GM18873 (cell line): ENCODE data around the gene PPP1R1B.

ENCODE experiments used
- ATAC-seq: cut with Tn5 transposase; IDR thresholded peaks from one replicate; pipeline ENCODE4 v1.9.1; 2021; ENCODE audit warnings: mild to moderate bottlenecking, moderate library complexity, moderate number of reproducible peaks; ENCODE audit not compliant: unreplicated experiment, low FRiP score

PPP1R1B gene

DNA sequence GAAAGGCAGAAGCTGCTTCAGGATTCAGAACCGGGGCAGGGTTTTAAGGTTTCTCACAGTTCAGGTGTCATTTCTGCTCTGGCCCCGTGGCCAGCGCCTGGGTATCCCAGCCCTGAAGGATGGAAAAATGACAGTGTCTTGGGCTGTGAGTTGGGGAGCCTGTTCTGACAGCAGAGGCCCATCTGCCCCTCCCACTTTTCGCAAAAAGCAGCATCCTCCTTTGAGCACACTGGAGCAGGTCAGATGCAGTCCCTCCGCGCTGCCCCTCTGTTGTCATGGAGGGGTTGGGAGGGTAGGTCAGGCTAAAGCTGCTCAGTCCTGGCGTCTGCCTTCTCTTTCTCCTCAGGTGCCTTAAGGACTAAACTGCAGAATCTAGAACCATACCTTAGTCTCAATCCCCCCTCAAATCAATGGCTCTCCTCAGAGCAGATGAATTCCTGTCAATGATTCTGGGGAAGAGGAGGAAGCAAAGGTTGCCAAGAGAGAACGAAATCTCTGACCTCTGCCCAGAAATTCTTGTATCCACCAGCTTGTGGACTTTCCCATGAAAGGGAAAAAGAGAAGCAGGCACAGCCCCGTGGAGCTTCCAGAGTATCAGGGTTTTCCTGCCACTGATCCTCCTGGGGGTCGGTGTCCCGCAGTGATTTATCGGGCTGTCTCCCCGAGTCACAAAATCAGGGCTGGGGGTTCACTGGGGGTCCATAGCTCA lies 26.3 kb upstream of the PPP1R1B start:
- ATAC-seq: no peak

DNA sequence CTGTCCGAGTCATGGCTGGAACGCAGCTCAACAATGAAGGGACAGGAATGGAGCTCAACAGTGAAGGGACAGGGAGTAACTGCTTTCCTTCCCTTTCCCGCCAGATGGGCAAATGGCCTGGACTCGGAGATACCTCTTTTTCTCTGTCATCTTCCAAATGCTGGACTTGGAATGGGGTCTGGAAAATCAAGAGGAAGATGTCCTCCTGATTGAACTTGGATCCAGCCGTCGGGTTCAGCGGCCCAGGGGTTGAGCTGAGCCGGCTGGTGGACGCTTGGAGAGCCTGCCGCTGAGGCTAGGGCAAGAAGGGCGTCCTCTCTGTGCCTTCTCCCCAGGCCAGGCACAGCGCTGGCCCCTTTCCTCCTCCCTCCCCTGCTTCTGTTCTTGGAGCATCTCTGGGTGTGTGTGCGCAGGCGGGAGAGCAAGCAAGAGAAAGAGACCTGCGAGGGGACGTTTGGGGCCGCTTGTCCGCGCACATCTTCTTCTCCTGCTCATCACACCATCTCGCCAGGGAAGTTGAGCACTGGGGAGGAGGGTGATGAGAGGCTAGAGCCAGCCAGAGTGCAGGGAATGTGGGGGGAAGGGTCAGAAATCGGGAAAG lies 25.7 kb upstream of the PPP1R1B start:
- ATAC-seq: no peak

DNA sequence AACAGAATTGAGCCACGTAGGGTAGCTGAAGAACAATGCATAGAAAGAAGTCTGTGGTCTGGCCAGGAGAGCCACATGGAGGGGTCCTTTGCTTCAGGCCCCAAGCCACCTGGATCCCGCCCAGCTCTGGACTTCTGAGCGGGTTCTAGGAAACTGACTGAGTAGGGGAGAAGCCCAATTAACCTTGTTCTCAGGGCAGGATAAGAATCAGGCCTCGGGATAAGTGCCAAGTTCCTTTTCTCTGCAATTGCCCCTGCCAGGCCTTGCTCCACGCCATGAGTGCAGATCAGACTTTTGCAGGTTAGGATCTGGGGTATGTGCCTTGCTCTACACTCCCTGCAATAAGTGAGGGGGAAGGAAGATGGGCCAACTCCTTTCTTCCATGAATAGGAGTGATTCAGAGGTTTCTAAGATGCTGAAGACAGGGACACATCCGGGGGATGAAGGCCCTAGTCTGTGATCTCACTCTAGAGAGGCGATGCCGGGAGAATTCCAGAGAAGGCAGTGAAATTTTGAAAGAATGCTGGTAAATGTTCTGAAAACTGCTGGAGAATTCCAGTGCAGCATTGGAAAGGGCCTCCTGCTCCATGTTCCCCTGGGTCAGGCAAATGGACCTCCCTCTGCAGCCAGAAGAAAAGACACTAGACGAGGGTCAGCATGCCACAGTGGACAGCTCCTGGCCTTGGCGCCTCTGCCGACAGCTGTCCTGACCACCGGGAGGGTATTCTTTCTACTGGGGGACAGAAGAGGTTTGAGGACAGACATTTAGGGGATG lies 24.8 kb upstream of the PPP1R1B start:
- ATAC-seq: no peak

DNA sequence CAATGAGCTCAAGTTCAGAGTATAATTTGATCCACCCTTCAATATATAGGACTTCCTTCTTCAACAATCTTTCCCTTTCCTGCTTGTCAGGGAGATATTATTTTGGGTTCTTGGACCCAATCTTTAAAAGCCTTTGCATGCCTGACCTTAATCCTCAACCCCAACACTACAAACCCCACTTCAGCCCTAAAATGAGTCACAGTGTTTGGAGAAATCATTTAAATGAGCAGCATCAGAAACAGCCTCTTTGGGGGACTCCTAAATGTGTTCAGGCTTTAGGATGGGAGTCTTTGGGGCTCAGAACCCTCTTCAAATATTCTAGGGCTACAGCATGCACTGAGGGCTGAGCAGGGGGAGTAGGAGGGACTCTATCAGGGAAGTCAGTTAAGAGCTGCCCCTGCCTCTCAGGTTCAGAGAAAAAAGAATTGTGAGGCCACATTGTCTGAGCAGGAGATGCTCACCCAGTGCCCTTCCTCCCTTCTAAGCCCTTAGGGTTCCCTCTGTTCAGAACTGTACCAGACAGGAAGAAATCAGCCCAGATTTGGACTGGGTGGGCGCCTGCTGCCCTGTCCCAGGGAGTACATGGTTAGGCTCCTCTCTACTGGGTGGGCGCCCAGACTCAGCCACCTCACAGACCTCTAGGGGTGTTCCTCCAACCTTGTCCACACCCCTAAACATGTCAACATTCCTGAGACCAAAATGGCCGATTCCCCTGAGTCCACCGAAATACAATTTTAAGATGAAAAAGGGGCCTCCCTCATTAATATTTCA lies 24.0 kb upstream of the PPP1R1B start:
- no peak for ATAC-seq

DNA sequence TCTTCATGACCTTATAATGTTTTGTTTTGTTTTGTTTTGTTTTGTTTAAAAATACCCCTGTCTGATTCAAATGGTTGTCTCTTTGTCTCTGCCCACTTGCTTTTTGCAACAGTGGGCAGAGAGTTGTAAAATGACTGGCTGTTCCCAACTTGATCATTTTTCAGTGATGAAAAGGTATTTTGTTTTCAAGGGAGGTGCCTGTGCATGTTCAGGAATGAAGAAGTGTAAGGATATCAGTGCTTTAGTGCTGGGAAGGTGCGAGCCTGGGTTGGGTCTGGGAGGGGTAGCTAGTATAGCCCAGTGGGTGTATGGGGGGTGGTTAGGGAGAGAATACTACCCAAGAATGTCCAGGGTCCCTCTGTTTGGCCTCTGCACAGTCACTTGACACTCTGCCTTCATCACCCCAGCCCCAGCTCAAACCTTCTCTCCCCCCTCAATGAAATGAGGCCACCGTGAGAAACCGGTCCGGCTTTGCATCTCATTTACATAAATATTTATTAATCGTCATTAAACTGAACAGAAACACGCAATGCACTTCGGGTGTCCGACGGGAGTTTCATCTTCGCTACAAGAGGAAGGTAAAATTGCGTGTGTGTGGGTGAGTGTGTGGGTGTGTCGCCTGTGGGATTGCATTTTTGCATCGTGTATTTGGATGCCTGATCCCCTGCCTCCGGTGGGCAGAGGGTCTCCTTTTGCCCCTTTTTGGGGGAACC lies 23.3 kb upstream of the PPP1R1B start:
- no peak for ATAC-seq

DNA sequence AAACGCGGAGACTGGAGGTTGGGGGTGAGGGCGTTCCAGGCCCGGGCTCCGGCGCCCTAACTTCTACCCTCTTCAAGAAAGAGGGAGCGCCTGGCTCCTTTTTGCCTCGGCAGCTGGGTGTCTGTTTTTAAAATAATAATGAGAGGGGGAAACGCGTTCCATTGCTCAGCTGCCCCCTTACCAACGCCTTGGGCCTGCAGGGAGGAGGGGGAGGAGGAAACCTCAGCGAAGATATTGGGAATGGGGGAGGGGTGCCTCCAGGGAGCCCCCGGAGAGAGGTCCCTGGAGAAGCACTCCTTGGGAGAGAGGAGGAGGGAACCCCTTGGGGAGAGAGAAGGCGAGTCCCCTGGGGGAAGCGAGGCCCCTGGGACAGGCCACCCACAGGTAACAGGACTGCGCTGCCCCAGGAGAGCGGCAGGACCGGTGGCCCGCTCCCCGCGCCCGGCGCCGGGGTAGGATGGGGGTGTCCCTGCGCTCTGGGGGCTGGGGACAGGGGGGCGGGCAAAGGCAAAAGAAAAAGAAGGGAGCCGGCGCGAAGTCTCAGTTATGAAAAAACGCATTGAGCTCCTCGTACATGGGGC lies 21.8 kb upstream of the PPP1R1B start:
- ATAC-seq: no peak

DNA sequence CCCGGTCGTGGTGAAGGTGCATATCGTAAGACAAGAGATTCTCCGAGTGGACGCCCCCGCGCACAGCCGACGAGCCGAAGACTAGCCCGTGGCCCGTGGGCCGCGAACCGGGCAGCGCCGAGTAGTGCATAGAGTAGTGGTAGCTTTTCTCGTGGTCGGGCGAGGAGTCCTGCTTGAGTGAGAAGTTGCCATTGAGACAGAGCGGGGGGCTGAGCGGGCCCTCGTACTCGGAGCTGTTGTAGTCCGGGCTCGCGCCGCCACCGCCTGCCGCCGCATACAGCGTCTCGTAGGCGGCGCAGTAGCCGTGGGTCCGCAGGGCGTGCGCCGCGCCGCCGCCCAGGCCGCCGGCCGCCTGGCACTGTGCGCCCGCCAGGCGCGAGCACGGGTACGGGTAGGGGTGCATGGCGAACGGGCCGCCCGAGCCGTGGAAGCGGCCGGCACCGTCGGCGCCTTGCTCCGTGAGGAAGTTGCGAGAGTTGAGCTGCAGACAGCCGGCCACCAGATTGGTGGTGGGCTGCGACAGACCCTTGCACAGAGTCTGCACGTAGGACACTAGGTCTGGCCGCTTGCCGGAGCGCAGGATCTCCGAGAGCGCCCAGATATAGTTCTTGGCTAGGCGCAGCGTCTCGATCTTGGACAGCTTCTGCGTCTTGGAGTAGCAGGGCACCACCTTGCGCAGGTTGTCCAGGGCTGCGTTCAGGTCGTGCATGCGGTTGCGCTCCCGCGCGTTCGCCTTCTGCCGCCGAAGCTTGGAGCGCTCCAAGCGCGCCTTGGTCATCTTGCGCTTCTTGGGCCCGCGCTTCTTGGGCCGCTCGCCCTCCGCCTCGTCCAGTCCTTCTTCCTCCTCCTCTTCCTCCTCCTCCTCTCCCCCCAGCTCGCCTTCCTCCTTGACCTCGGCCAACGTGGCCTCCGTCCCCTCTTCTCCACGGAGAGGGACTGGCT lies 21.0 kb upstream of the PPP1R1B start:
- ATAC-seq: no peak

DNA sequence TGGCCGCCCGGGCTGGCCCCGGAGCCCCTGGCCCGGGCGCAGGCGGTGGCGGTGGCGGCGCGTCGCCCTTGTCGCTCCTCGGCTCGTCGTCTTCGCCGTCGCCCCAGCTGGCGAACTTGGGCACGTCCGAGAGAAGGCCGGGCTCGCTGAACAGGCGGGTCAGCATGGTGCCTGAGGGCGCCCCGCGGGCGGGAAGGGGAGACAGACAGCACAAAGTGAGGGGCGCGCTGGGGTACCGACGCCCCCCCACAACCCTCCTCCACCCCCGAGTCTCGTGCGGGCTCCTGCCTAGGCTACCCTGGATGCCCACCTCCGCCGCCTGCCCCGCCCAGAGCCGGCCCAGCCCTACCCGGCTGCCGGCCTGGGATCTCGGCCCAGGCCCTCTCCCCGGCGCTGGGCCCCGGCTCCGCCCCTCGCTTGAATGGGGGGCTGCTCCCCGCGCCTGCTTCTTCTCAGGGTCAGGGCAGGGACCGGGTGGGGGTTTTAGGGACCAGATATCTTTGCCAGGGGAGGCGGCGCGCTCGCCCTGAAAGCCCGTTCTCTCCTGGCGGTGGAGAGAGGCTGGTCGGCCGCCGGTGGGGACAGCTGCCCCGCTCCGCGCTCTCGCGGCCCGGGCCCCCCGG lies 20.2 kb upstream of the PPP1R1B start:
- ATAC-seq: no peak

DNA sequence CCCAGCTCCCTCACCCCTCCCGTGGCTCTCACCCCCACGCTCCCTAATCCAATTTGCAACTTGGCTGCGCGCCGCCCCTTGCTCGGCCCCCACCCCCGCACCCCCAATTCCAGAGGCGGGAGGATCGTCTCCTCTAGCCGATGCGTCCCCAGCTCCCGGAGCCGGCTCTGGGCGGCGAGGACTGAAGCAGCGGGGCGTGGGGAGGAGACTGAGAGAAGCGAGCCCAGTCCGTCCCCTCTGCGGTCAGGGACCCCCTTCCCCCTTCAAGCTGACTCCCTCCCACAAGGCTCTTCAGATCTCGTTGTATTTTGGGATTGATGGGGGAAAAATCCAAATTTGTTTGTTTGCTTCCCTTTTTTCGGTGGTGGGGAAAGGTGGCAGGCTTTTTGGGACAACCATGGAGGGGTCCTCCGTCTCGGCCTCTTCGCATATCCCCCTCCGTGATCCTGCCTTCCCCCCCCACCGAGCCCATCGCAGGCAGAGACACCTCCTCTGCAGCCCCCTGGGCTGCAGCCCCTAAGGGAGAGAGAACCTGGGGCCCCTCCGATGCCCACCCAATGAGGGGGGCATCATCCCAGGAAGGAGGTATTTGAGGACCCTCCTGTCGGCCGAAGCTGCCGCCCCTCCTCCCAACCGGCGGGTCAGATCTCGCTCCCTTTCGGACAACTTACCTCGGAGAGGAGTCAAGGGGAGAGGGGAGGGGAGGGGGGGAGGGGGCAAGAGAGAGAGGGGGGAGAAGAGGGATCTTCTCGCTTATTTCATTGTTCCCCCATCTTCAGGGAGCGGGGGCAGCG lies 19.5 kb upstream of the PPP1R1B start:
- no peak for ATAC-seq

DNA sequence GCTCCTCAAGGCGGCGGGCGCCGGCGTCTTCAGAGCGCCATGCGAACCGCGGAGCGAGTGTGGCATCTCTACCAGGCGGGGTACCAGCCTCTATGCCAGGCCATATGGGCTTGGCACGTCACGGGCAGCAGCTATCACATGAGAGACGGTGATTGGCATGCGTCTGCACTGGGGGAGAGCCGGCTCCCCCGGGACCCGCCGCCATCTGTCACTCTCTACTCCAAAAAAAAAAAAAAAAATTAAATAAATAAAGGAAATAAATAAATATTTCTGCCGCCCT lies 19.0 kb upstream of the PPP1R1B start, which contains the start of gene NEUROD2:
Gene NEUROD2, minus strand, starts transcription at position 70 of the 280 bp plus-strand sequence. CDS start 1,321 bp downstream, outside the sequence.
- no peak for ATAC-seq

DNA sequence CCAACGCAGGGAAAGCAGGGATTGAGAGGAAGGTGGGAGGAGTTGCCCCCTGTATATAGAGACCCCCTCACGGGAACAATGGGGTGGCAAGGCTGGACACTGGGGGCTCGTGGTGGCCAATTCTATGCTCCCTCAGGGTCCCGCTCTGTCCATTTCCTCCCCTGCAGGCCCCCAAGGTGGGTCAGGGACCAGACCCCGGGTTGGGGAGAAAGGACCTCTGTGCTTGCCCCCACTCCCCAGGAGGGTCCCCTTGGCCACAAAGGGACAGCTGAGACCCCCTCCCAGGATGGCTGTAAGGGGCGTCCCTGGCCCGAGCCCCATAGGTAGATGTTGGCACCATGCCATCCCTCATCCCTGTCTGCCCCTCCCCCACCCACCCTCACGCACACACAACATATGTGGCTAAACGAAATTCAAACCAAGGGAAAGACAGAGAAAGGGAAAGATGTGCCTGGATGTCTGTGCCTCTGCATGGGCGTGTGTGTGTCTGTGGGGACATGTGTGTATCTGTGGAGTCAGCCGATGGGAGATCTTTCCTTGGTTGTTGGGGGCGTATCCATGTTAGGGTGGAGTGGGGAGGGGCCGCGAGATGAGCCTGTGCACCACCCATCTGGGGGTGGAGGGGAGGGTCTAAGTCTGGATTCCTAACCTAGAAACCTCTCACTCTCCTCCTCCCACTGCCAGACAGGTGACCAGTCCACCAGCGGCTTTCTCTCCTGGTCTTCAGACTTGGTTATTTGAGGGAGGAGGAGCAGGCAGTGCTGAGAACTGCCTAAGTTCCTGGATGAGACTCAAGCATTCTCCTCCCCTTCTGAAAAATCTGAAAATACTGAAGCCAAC lies 18.4 kb upstream of the PPP1R1B start:
- no peak for ATAC-seq

DNA sequence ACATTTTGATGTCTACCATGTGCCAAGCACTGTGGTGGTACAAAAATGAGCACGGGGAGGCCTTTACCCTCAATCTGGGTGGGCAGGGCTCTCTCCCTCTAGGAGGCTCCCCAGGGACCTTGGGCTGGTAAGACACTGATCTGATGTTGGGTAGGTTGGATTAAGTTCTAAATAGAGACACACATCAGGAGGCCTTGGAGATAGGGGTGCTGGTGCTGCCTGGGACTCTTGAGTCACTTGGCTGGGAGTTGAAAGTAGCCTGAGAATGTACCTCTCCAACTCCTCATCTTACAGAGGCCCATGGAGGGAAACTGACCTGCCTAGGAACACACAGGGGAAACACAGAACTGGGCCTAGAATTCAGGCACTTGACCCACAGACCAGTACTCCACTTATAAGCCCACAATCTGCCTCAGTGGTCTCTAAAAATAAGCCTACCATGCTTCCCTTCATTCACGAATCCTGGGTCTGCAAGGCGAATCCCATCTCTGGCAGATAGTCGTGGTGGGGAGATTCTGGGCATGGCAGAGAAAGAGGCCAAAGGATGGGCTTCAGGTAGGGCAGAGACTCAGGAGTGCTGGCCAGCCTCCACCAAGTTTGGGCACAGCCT lies 17.2 kb upstream of the PPP1R1B start:
- no peak for ATAC-seq

DNA sequence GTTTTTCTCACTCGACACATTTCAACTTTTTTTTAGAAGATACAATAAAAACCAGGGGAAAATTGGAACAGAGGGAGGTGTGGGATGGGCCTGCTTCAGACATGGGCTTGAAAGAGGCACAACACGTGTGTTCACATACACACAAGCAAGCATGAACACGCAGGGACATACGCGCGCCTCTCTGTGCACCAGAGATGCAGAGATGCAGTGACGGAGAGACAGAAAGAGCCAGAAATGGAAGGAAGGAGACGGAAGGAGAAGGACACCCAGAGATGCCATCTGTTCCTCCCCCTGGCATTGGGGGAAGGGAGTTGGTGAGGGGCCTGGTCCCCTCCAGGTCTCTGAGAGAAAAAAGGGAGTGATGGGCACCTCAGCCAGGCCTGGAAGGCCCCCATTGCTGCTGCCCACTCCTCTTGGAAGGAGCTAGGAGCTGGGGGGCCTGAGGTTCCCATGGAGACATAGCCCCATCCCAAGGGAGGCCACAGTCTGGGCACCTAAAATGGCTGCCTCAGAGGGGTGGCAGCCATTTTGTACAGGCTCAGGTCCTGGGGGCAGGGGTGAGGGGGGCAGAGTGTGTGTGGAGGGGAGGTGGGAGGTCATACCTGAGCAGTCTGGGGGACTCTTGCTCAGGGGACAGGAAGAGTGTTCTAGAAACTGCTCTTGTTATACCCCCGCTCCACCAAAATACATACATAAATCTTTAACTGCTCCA lies 15.2 kb upstream of the PPP1R1B start:
- no peak for ATAC-seq

DNA sequence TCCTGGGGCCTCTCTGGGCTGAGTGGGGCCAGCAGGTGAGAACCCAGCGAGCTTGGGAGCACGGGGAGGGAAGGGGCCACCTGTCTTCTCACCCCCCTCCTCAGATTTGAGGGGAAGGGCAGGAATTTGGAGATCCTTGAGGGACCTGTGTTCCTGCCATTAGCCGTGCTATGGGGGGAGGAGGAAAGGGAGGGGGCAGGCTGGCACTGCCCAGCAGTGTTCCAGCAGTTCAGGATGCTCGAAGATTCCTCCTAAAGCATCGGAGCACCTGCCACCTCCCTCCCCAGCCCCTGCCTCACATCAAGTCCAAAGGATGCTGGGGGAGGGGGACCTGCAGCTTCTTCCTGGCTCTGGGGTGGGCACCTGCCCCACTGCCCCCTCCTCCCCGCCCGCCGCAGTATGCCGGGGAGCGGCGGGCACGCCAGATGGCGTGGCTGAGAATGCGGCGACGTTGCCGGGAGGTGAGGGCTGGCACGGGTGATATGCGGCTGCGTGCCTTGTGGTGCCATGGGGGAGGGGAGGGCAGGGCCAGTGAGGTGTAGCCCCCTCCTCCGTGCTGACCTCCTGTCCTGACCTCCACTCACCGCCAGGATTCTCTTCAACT lies 14.4 kb upstream of the PPP1R1B start:
- no peak for ATAC-seq

DNA sequence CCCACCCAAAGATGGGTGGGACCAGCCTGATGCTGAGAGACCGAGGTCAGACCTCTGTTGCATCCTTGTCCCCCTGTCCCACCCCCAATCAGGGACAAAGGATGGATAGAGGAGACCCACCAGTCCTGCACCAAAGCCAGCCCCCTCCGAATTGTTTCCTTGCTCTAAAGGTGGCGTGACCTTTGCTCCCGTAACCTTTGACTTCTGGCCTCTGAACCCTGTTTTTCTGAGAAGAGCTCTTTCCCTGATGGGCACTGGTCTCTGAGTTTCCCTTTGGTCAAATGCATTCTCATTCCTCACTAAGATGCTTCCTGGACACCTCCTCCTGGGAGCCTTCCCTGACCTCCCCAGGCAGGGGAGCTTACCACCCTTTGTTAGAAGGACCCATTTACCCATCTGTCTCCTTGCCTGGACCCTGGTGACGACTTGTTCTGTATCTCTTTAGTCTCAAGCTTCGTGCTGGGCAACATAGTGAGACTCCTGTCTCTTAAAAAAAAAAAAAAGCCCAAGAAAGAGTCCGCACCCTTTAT lies 13.8 kb upstream of the PPP1R1B start:
- ATAC-seq: no peak
